T-cell (primary cell): ENCODE measurements around the gene FRYL. TPM values are rescaled to one million over a fixed set of nuclear protein-coding genes. Genes with fewer than 3 reads are reported as not detected.
"Not testable (repeated sequence)": the region's sequence is repeated elsewhere in the genome, so short reads cannot be mapped to it uniquely, and the experiment has no call there.

ENCODE experiments used
- ATAC-seq, 4 experiments: fragments of 200-7000 bp in 3 of 4; fragments of 150-1000 bp in 1 of 4; cut with Tn5 transposase; replicated peaks in 1 of 4; 1 replicate in 3 of 4; 2 replicates in 1 of 4; pipeline ENCODE4 v1.10.0; 2021; ENCODE audit warnings: moderate library complexity in 3 of 4, mild to moderate bottlenecking in 2 of 4, moderate number of reproducible peaks in 1 of 4
- CTCF ChIA-PET, 2 donors: fragments of 300-600 bp; sonication (Branson Sonifier 250); formaldehyde crosslinking; loops; one replicate each; lab custom pipeline; 2022; ENCODE audit warnings: antibody characterized with exemption in 2 of 2; lab: Charles Lee
- POLR2A ChIA-PET, 2 donors: fragments of 300-600 bp; sonication (Branson Sonifier 250); formaldehyde crosslinking; loops; one replicate each; lab custom pipeline; 2022; ENCODE audit warnings: antibody characterized with exemption in 2 of 2; lab: Charles Lee
- DNase-seq, 35 experiments: peaks; one replicate each; pipeline versions ENCODE4 v3.0.0 to v3.0.0-alpha.2; 2013 to 2023
- H3K27ac ChIP-seq: one replicate; pipeline ENCODE4 v1.5.1; 2013; ENCODE audit warnings: low read length
- H3K27me3 ChIP-seq, 2 experiments: replicated peaks in 1 of 2; 1 replicate in 1 of 2; 2 replicates in 1 of 2; pipeline versions ENCODE4 v1.6.1 to v1.7.0; 2013; ENCODE audit warnings: low read length in 1 of 2, mixed read lengths in 1 of 2; ENCODE audit not compliant: control insufficient read depth in 2 of 2, insufficient read depth in 2 of 2; ENCODE audit errors: extremely low read depth in 1 of 2
- H3K36me3 ChIP-seq, 2 donors: 1 replicate in 1 of 2; 2 replicates in 1 of 2; pipeline versions ENCODE4 v1.6.1 to v1.7.0; 2013; ENCODE audit warnings: low read length in 1 of 2; ENCODE audit not compliant: control insufficient read depth in 2 of 2, insufficient read depth in 1 of 2; ENCODE audit errors: extremely low read depth in 1 of 2
- H3K4me1 ChIP-seq, 2 experiments: 1 replicate in 1 of 2; 2 replicates in 1 of 2; pipeline versions ENCODE4 v1.6.1 to v1.7.0; 2013; ENCODE audit warnings: low read length in 2 of 2, mixed read lengths in 1 of 2; ENCODE audit not compliant: insufficient read depth in 2 of 2, control insufficient read depth in 1 of 2; ENCODE audit errors: extremely low read depth in 1 of 2
- H3K4me3 ChIP-seq, 2 donors: 1 replicate in 1 of 2; 2 replicates in 1 of 2; pipeline versions ENCODE4 v1.5.1 to v1.7.0; 2013; ENCODE audit warnings: mild to moderate bottlenecking in 2 of 2, low read length in 1 of 2, moderate library complexity in 1 of 2; ENCODE audit not compliant: control insufficient read depth in 1 of 2; ENCODE audit errors: extremely low read depth in 1 of 2
- H3K9me3 ChIP-seq: 2 replicates; pipeline ENCODE4 v1.7.0; 2013
- H3K27ac Mint-ChIP-seq, 2 donors: one replicate each; pipeline ENCODE4 v1.8.0; 2020 to 2021; ENCODE audit warnings: mild to moderate bottlenecking in 2 of 2, mixed read lengths in 2 of 2
- H3K27me3 Mint-ChIP-seq, 2 donors: one replicate each; pipeline ENCODE4 v1.8.0; 2021 to 2022; ENCODE audit warnings: mixed read lengths in 2 of 2
- H3K36me3 Mint-ChIP-seq: one replicate; pipeline ENCODE4 v1.8.0; 2021; ENCODE audit warnings: mixed read lengths
- H3K4me1 Mint-ChIP-seq, 3 donors: one replicate each; pipeline ENCODE4 v1.8.0; 2020 to 2022; ENCODE audit warnings: mixed read lengths in 3 of 3, mild to moderate bottlenecking in 1 of 3
- H3K4me3 Mint-ChIP-seq, 3 donors: one replicate each; pipeline ENCODE4 v1.8.0; 2020 to 2022; ENCODE audit warnings: mild to moderate bottlenecking in 3 of 3, mixed read lengths in 3 of 3, moderate library complexity in 3 of 3
- H3K9me3 Mint-ChIP-seq, 3 donors: one replicate each; pipeline ENCODE4 v1.8.0; 2020 to 2022; ENCODE audit warnings: mixed read lengths in 3 of 3
- WGBS: methylation state at CpG from one replicate; pipeline ENCODE4 v1.1.5; 2013; ENCODE audit warnings: missing lambda C conversion rate; ENCODE audit not compliant: insufficient coverage; 5-methylcytosine and 5-hydroxymethylcytosine counted together
- total RNA-seq, 35 experiments: library from RNA in 6 of 35; stranded (reverse) in 6 of 35; fragments of 120-200 nt in 1 of 35; gene quantifications; one replicate each; pipeline versions ENCODE4 v1.2.1 to v1.2.4 and lab custom pipeline; 2013 to 2026

The FRYL gene
- total RNA-seq, 5 donors from 2014 or later (not counting 1 experiment from before 2014, with no cell fraction given): 86.3 to 143 (median 111) TPM

GRCh38 chr4:48813964-48814363 is 33.9 kb upstream of the FRYL start:
- H3K4me3 ChIP-seq: no peak overlapping the region
- CTCF ChIA-PET: interaction anchor here in 1 of 2 donors (0.7 to 0.8 kb wide), 3 partner anchors 64 to 300 kb away, joined by 3 to 9 read pairs (median 7); no protein-coding TSS in a partner anchor
- H3K27ac Mint-ChIP-seq: no peak overlapping the region

GRCh38 chr4:48812866-48813265 is 32.8 kb upstream of the FRYL start:
- H3K9me3 ChIP-seq: no peaks in the 10 kb centered on the region
- ChIA-PET CTCF (interaction anchor here in 1 of 2 donors (0.7 kb wide), 1 partner anchor 13 kb away, joined by 3 read pairs; no protein-coding TSS in a partner anchor), POLR2A (no interaction called here)
- no peak overlapping the region for H3K27ac ChIP-seq
- no peak overlapping the region for H3K27ac Mint-ChIP-seq
- no peak overlapping the region for H3K4me3 Mint-ChIP-seq
- no peaks in the 10 kb centered on the region for H3K9me3 Mint-ChIP-seq
- H3K4me1 Mint-ChIP-seq: peaks cover 4 to 12% (median 5%) of the 10 kb centered on the region in 3 donors
- no peaks in the 10 kb centered on the region for H3K36me3 ChIP-seq
- no peak overlapping the region for H3K4me3 ChIP-seq
- ATAC-seq: no peak
- no peaks in the 10 kb centered on the region for H3K4me1 ChIP-seq
- 0% methylated on average over 1 of the region's 6 CpGs for WGBS
- no peaks in the 10 kb centered on the region for H3K36me3 Mint-ChIP-seq
- DNase-seq: no peak
- peaks cover 9 to 11% of the 10 kb centered on the region in 2 donors for H3K27me3 Mint-ChIP-seq
- H3K27me3 ChIP-seq: peaks cover 0 to 15% of the 10 kb centered on the region in 2 experiments

More at GRCh38 chr4:48813964-48814363, 33.9 kb upstream of the FRYL start:
- Histone ChIP-seq H3K36me3 (no peaks in the 10 kb centered on the region), H3K4me1 (no peaks in the 10 kb centered on the region), H3K9me3 (no peaks in the 10 kb centered on the region), H3K27me3 (peaks cover 0 to 18% of the 10 kb centered on the region in 2 experiments), H3K27ac (no peak overlapping the region)
- no peak overlapping the region for H3K4me3 Mint-ChIP-seq
- no peaks in the 10 kb centered on the region for H3K36me3 Mint-ChIP-seq
- no peaks in the 10 kb centered on the region for H3K9me3 Mint-ChIP-seq
- POLR2A ChIA-PET: interaction anchor here in 1 of 2 donors (0.7 kb wide), 2 partner anchors 146 to 254 kb away, joined by 3 to 4 read pairs; no protein-coding TSS in a partner anchor
- peaks cover 9 to 11% of the 10 kb centered on the region in 2 donors for H3K27me3 Mint-ChIP-seq
- peaks cover 4 to 8% (median 5%) of the 10 kb centered on the region in 3 donors for H3K4me1 Mint-ChIP-seq
- 50% methylated on average over 1 of the region's 1 CpG for WGBS
- ATAC-seq (no peak), DNase-seq (no peak)

- Histone ChIP-seq H3K36me3 (no peaks in the 10 kb centered on the region), H3K9me3 (no peaks in the 10 kb centered on the region), H3K27me3 (no peaks in the 10 kb centered on the region), H3K4me3 (no peak overlapping the region), H3K4me1 (no peaks in the 10 kb centered on the region), H3K27ac (no peak overlapping the region)
- no peak overlapping the region for H3K27ac Mint-ChIP-seq
- H3K4me1 Mint-ChIP-seq: peaks cover 0 to 5% (median 0%) of the 10 kb centered on the region in 3 donors
- ChIA-PET POLR2A (no interaction called here), CTCF (interaction anchor here in 1 of 2 donors (0.6 kb wide), 1 partner anchor 22 kb away, joined by 4 read pairs; no protein-coding TSS in a partner anchor)
- no peaks in the 10 kb centered on the region for H3K36me3 Mint-ChIP-seq
- H3K4me3 Mint-ChIP-seq: no peak overlapping the region
- ATAC-seq: no peak
- no peak for DNase-seq
- H3K9me3 Mint-ChIP-seq: no peaks in the 10 kb centered on the region
- peaks cover 0 to 2% of the 10 kb centered on the region in 2 donors for H3K27me3 Mint-ChIP-seq
- 96% methylated on average over 3 of the region's 8 CpGs for WGBS
Observed at GRCh38 chr4:48804584-48805301, 24.7 kb upstream of the FRYL start.

- H3K4me3 Mint-ChIP-seq: no peak overlapping the region
- no peaks in the 10 kb centered on the region for H3K9me3 Mint-ChIP-seq
- H3K4me3 ChIP-seq: no peak overlapping the region
- H3K9me3 ChIP-seq: no peaks in the 10 kb centered on the region
- ChIA-PET POLR2A (no interaction called here), CTCF (no interaction called here)
- no peaks in the 10 kb centered on the region for H3K36me3 ChIP-seq
- H3K27ac ChIP-seq: no peak overlapping the region
- H3K4me1 Mint-ChIP-seq: no peaks in the 10 kb centered on the region
- no peak for DNase-seq
- H3K36me3 Mint-ChIP-seq: no peaks in the 10 kb centered on the region
- no peak for ATAC-seq
- no CpG with 5 or more reads among the region's 3 CpGs for WGBS
- H3K27ac Mint-ChIP-seq: no peak overlapping the region
- no peaks in the 10 kb centered on the region for H3K27me3 Mint-ChIP-seq
- no peaks in the 10 kb centered on the region for H3K27me3 ChIP-seq
- no peaks in the 10 kb centered on the region for H3K4me1 ChIP-seq
Observed at GRCh38 chr4:48801016-48801715, 21.1 kb upstream of the FRYL start.

GRCh38 chr4:48800155-48800554 is 20.1 kb upstream of the FRYL start:
- H3K4me3 Mint-ChIP-seq, H3K9me3 ChIP-seq, H3K27me3 Mint-ChIP-seq, H3K4me1 Mint-ChIP-seq, ATAC-seq, H3K4me1 ChIP-seq, H3K36me3 Mint-ChIP-seq, H3K27me3 ChIP-seq, H3K27ac ChIP-seq, DNase-seq, H3K9me3 Mint-ChIP-seq, H3K27ac Mint-ChIP-seq, H3K4me3 ChIP-seq, H3K36me3 ChIP-seq: not testable (repeated sequence)
- no CpG with 5 or more reads among the region's 2 CpGs for whole genome bisulfite sequencing
- POLR2A ChIA-PET: interaction anchor here in 1 of 2 donors (0.6 kb wide), 1 partner anchor 20 kb away, joined by 9 read pairs; no protein-coding TSS in a partner anchor
- CTCF ChIA-PET: interaction anchor here in 1 of 2 donors (1.2 kb wide), 1 partner anchor 13 kb away, joined by 3 read pairs; no protein-coding TSS in a partner anchor

GRCh38 chr4:48799157-48799556 is 19.1 kb upstream of the FRYL start:
- Histone ChIP-seq H3K4me1 (no peaks in the 10 kb centered on the region), H3K27me3 (no peaks in the 10 kb centered on the region), H3K4me3 (no peak overlapping the region), H3K36me3 (no peaks in the 10 kb centered on the region), H3K27ac (no peak overlapping the region), H3K9me3 (no peaks in the 10 kb centered on the region)
- no peaks in the 10 kb centered on the region for H3K9me3 Mint-ChIP-seq
- H3K27ac Mint-ChIP-seq: no peak overlapping the region
- no peak overlapping the region for H3K4me3 Mint-ChIP-seq
- no peak for DNase-seq
- no peak for ATAC-seq
- H3K27me3 Mint-ChIP-seq: no peaks in the 10 kb centered on the region
- POLR2A ChIA-PET: no interaction called here
- WGBS: no CpG with 5 or more reads among the region's 2 CpGs
- H3K4me1 Mint-ChIP-seq: no peaks in the 10 kb centered on the region
- no peaks in the 10 kb centered on the region for H3K36me3 Mint-ChIP-seq
- CTCF ChIA-PET: no interaction called here
